HG03460 (cell line): Measurements from ENCODE around the gene PLCL1.

ENCODE experiments used
- ATAC-seq: cut with Tn5 transposase; IDR thresholded peaks from one replicate; pipeline ENCODE4 v1.9.1; 2021; ENCODE audit not compliant: unreplicated experiment

PLCL1 gene

GRCh38 chr2:197852108-197852507, 47.7 kb downstream of the PLCL1 start:
- ATAC-seq, result no peak

GRCh38 chr2:197853549-197853948, 49.2 kb downstream of the PLCL1 start:
- ATAC-seq, result no peak

GRCh38 chr2:197857476-197858107, 53.2 kb downstream of the PLCL1 start:
- no peak for ATAC-seq

GRCh38 chr2:197858607-197859140, 54.3 kb downstream of the PLCL1 start:
- ATAC-seq, result no peak

GRCh38 chr2:197862246-197862955, 58.0 kb downstream of the PLCL1 start:
- no peak for ATAC-seq

- no peak for ATAC-seq
Observed at GRCh38 chr2:197863744-197864143, 59.4 kb downstream of the PLCL1 start.

- ATAC-seq, result no peak
Observed at GRCh38 chr2:197866455-197866854, 62.1 kb downstream of the PLCL1 start.

GRCh38 chr2:197867033-197867432, 62.6 kb downstream of the PLCL1 start:
- ATAC-seq, result no peak

- ATAC-seq, result no peak
Observed at GRCh38 chr2:197867624-197868023, 63.2 kb downstream of the PLCL1 start.

GRCh38 chr2:197868206-197868605, 63.8 kb downstream of the PLCL1 start:
- no peak for ATAC-seq

- no peak for ATAC-seq
Observed at GRCh38 chr2:197869041-197869440, 64.6 kb downstream of the PLCL1 start.

- no peak for ATAC-seq
Observed at GRCh38 chr2:197869501-197870111, 65.2 kb downstream of the PLCL1 start.

- no peak for ATAC-seq
Observed at GRCh38 chr2:197870137-197870536, 65.7 kb downstream of the PLCL1 start.

- ATAC-seq, result no peak
Observed at GRCh38 chr2:197871780-197872456, 67.5 kb downstream of the PLCL1 start.

- ATAC-seq, result no peak
Observed at GRCh38 chr2:197873293-197873701, 68.9 kb downstream of the PLCL1 start.

GRCh38 chr2:197875763-197876162, 71.4 kb downstream of the PLCL1 start:
- ATAC-seq, result no peak

- ATAC-seq, result no peak
Observed at GRCh38 chr2:197876524-197876923, 72.1 kb downstream of the PLCL1 start.

GRCh38 chr2:197877038-197877437, 72.6 kb downstream of the PLCL1 start:
- ATAC-seq, result no peak

- no peak for ATAC-seq
Observed at GRCh38 chr2:197878792-197879191, 74.4 kb downstream of the PLCL1 start.

GRCh38 chr2:197879812-197880408, 75.5 kb downstream of the PLCL1 start:
- no peak for ATAC-seq
